ENCODE measurements around the gene PTMS. TPM values are rescaled to one million over a fixed set of nuclear protein-coding genes. Genes with fewer than 3 reads are reported as not detected.
"Not testable (repeated sequence)": the region's sequence is repeated elsewhere in the genome, so short reads cannot be mapped to it uniquely, and the experiment has no call there.

Gene PTMS
- total RNA-seq, 2 donors from 2014 or later, result 71.3 to 161 TPM

DNA sequence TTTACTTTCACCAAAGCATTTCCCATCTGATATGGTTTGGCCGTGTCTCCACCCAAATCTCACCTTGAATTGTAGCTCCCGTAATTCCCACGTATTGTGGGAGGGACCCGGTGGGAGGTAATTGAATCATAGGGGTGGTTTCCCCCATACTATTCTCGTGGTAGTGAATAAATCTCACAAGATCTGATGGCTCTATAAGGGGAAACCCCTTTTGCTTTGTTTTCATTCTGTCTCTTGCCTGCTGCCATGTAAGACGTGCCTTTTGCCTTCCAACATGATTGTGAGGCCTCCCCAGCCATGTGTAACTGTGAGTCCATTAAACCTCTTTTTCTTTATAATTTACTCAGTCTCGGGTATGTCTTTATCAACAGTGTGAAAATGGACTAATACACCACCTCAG lies 22.9 kb upstream of the PTMS start:
- H3K4me1 Mint-ChIP-seq, result peaks cover 39% of the 10 kb centered on the region
- H3K9me3 Mint-ChIP-seq, H3K27me3 Mint-ChIP-seq: not testable (repeated sequence)
- H3K36me3 Mint-ChIP-seq (ENCODE audit: low read depth), result peaks cover 54% of the 10 kb centered on the region
- peak; percentile 60 for ATAC-seq (replicated peaks)
- peak overlapping the region; percentile 89 for H3K27ac Mint-ChIP-seq
- peak overlapping the region; percentile 92 for H3K4me3 Mint-ChIP-seq

DNA sequence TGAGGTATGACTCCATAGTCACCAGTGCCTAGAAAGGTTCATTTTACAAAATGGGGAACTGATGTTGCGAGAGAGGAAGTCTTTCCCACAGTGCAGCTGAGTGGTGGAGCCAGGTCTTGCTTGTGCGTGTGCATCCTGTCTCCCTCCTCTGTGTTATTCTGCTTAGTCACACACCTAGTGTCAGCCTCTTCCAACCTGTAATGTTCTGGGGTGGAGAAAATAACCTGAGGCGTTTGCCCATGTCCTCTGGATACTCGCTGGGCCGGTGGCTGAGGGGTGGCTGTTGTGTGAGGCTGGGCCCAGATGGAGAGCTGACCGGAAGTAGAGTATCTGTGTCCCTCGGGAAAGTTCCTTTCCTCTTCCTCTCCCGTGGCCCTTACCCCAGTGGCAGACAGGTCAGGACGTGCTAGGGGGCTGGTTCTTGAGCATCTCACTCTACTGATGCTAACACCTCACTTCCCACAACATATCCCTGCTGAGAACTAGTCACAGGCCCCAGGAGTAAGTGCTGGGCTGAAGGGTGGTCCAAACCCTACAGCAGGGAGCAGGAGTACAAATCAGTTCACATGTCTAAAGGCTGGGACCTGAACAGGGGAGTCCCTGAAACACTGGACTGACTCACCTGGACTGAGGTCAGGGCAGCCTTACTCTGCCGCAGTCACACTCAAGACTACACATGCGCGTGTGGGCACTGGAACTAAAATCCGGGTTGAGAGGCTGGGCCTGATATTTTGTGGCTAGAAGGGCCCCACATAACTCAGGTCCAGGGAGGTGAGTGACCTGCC lies 20.2 kb upstream of the PTMS start:
- Mint-ChIP-seq H3K27ac (peak overlapping the region; percentile 98), H3K27me3 (no peaks in the 10 kb centered on the region), H3K4me3 (peak overlapping the region; percentile 92), H3K9me3 (no peaks in the 10 kb centered on the region), H3K36me3 (ENCODE audit: low read depth) (peaks cover 80% of the 10 kb centered on the region), H3K4me1 (peaks cover 46% of the 10 kb centered on the region)
- peak; percentile 68 for ATAC-seq (replicated peaks)

DNA sequence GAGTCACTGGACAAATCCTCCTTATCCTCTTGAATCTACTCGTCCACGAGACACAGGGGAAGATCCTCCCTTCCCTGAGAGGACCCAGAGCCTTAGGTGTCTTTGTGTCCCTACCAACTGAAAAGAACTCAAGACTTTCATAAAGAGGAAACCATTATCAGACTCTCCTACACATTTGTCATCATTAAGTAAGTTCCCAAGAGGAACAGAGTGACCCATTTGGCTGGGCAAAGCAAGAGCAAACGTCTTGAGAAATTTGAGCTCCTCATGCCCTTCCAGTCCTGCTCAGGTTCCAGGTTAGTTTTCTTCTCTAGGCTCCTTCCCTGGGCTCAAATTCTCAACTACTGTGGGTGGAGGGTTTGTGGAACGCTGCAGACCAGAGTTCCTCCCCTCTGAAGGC lies 18.9 kb upstream of the PTMS start:
- H3K36me3 Mint-ChIP-seq (ENCODE audit: low read depth), result peaks cover 93% of the 10 kb centered on the region
- peak overlapping the region; percentile 92 for H3K4me3 Mint-ChIP-seq
- ATAC-seq (replicated peaks), result no peak
- H3K27ac Mint-ChIP-seq, result peak overlapping the region; percentile 67
- peaks cover 46% of the 10 kb centered on the region for H3K4me1 Mint-ChIP-seq
- H3K9me3 Mint-ChIP-seq, result no peaks in the 10 kb centered on the region
- no peaks in the 10 kb centered on the region for H3K27me3 Mint-ChIP-seq

DNA sequence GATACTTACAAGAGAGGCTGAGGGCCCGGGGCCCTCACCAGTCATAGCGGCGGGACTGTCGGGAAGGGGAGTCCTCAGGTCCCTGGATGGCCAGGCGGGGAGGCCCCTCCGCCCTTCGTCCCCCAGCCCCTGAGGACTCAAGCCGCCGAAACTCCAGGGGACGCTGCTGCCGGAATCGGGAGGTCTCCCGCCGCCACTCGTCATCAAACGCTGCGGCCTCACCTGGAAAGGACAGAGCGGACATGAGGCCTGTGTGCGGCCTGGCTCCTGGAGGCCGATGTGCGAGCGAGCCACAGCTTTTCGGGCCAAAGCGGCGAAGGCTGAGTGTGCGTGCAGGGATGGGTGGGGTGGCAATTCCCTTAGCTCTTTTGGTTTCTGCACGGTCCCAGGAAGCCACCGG lies 17.4 kb upstream of the PTMS start:
- Mint-ChIP-seq H3K27ac (no peak overlapping the region), H3K4me1 (peaks cover 36% of the 10 kb centered on the region), H3K36me3 (ENCODE audit: low read depth) (peaks cover 98% of the 10 kb centered on the region), H3K4me3 (no peak overlapping the region), H3K9me3 (no peaks in the 10 kb centered on the region), H3K27me3 (no peaks in the 10 kb centered on the region)
- no peak for ATAC-seq (replicated peaks)

DNA sequence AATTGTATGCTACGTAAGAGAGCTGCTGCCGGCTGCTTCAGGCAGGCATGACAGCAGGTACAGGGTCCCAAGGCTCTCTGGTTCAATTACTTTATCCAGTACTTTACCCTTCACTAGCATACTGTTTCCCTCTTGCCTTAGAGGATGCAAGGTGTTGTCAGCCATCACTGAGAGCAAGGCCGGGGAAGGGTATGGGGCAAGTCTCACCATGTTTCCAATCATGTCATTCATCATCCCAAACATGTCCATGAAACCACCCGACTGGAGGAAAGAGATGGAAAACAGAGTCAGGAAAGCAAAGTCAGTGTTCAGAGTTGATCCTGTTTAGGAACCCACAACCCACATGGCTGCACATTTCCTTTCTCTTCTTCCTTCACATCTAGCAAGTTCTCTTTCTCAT lies 15.7 kb upstream of the PTMS start:
- ATAC-seq (replicated peaks), result no peak
- Mint-ChIP-seq H3K4me1 (peaks cover 33% of the 10 kb centered on the region), H3K27me3 (no peaks in the 10 kb centered on the region), H3K4me3 (peak overlapping the region; percentile 91), H3K36me3 (ENCODE audit: low read depth) (peaks cover 81% of the 10 kb centered on the region), H3K9me3 (no peaks in the 10 kb centered on the region), H3K27ac (no peak overlapping the region)

DNA sequence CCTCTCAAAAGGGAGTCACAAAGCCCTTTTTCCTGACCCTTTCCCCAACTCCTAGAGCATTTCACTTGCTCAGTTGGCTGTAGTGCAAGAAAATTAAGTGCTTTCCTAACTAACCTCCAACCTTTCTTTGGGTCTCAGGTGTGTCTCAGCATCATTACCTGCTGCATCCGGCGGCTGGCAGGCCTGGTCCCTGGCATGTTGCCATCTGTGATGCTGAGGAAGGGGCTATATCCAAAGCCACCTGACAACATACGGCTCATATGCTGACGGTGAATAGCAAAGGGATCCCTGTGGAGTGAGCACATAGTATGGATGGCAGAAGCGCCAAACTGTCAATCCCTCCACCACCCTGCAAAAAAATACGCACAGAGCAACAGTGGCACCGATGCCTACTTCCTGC lies 14.4 kb upstream of the PTMS start:
- Mint-ChIP-seq H3K36me3 (ENCODE audit: low read depth) (peaks cover 68% of the 10 kb centered on the region), H3K4me1 (peaks cover 26% of the 10 kb centered on the region), H3K27me3 (no peaks in the 10 kb centered on the region), H3K27ac (peak overlapping the region; percentile 96), H3K9me3 (no peaks in the 10 kb centered on the region), H3K4me3 (peak overlapping the region; percentile 91)
- ATAC-seq (replicated peaks), result no peak

DNA sequence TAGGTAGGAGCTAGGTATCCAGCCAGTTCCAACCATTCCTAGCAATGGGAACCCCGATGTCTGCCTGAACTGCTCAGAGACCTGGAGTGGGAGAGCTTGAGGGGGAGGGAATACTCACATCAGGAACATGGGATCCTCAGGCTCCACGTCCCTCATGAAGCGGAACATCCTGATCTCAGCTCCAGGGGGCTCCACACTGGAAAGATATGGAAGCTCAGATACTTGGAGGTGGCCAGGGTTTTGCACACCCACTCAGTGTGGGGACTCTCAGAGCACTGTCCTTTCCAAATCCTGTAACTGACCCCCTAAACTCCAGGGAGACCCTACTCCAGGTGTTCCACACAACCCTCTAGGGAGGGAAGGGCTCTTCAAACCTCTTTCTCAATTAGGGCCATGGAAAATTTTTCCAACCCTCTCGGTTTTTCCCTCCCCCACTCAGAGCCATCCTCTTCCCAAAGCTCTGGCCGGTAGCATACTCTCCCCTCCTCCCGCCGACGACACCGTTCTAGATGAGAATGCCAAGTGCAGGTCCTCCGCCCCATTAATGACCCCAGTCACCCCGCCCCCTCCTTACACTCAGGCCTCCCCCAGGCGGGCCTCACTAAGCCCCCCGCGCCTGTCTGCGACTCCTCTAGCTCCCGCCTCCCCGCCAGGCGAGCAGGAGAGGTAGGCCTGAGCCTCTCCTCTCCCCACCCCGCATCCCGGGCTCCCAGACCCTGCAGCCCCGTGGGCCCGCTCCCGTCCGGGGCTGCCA lies 13.8 kb upstream of the PTMS start:
- H3K4me3 Mint-ChIP-seq, result peak overlapping the region; percentile 91
- ATAC-seq (replicated peaks), result peak; percentile 0
- peak overlapping the region; percentile 96 for H3K27ac Mint-ChIP-seq

DNA sequence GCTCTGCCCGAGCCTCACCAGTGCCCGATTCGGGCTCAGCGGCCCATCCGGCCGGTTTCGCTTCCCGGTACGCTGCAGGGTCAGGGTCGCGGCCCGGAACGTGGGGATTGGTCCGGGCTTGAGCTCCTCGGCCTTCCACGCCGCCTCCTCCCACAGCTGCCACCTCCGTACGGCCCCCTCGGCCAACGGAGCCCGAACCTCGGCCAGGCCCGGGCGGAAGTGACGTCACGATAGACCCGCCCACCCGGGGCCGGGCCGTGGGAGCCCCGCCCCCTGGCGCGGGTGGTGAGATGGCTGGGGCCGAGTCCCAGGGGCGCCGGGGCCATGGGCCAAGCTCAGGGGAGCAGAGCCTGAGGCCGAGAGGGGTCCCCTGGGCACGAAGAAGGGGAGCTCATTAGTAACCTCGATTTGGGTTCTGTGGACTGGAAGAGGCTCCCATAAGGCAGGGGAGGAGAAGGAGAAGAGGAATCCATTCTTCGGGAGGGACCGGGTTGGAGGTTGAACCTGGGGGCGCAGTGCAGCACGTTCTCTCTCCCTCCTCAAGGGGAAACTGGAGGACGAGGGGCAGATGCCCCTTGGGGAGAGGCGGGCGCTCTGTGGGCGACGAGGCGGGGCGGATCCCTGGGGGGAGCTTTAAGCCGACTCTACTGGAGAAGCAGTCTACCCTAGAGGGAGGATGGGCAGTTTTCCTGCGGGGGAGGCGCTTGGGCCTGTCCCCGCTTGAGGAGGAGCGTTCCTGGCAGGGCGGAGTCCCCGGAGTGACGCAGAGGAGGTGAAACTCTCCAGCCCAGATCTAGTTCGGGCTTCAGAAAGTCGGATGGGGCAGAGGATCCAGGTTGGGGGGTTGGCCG lies 13.0 kb upstream of the PTMS start, which contains the start of gene MLF2:
MLF2 (minus strand) TSS at position 221 of the 851 bp plus-strand sequence. CDS start 807 bp downstream, outside the sequence.
- peaks cover 54% of the 10 kb centered on the region for H3K36me3 Mint-ChIP-seq (ENCODE audit: low read depth)
- H3K27me3 Mint-ChIP-seq, result no peaks in the 10 kb centered on the region
- H3K4me3 Mint-ChIP-seq, result peak within 1 kb of the TSS; percentile 91
- H3K4me1 Mint-ChIP-seq, result peaks cover 17% of the 10 kb centered on the region
- H3K9me3 Mint-ChIP-seq, result no peaks in the 10 kb centered on the region
- H3K27ac Mint-ChIP-seq, result peak within 1 kb of the TSS; percentile 96
- peak; percentile 95 for ATAC-seq (replicated peaks)

More for the DNA sequence above, 13.8 kb upstream of the PTMS start:
- Mint-ChIP-seq H3K9me3 (no peaks in the 10 kb centered on the region), H3K27me3 (no peaks in the 10 kb centered on the region), H3K4me1 (peaks cover 25% of the 10 kb centered on the region), H3K36me3 (ENCODE audit: low read depth) (peaks cover 62% of the 10 kb centered on the region)

DNA sequence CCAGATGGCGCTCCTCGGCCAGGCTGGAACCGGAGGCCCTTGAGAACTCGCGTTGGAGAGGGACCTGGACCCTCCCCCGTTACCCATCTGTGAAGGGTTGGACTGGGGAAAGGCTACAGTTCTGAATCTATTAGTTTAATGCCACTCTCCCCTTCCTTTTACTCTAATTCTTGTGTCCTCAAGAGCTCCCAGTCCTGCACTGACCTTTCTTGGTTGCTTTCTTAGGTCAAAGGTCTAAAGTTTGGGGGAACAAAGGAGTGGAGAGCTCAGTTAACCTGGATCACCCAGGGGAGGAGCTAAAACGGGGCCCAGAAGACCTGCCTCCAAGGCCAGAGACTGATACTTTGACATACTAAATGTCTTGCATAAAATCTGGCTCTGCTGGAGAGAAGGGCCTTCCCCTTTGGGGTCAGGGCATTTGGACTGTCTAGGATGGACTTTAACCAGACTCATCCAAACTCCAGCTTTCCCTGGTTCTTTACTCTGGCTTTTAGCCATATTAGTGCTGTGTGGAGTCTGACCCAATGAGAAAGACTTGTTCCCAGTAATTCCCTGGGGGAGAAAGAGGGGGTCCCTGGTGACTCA lies 12.3 kb upstream of the PTMS start:
- H3K36me3 Mint-ChIP-seq (ENCODE audit: low read depth), result peaks cover 47% of the 10 kb centered on the region
- peaks cover 20% of the 10 kb centered on the region for H3K4me1 Mint-ChIP-seq
- no peaks in the 10 kb centered on the region for H3K9me3 Mint-ChIP-seq
- peak overlapping the region; percentile 96 for H3K27ac Mint-ChIP-seq
- H3K4me3 Mint-ChIP-seq, result peak overlapping the region; percentile 91
- H3K27me3 Mint-ChIP-seq, result no peaks in the 10 kb centered on the region
- no peak for ATAC-seq (replicated peaks)

DNA sequence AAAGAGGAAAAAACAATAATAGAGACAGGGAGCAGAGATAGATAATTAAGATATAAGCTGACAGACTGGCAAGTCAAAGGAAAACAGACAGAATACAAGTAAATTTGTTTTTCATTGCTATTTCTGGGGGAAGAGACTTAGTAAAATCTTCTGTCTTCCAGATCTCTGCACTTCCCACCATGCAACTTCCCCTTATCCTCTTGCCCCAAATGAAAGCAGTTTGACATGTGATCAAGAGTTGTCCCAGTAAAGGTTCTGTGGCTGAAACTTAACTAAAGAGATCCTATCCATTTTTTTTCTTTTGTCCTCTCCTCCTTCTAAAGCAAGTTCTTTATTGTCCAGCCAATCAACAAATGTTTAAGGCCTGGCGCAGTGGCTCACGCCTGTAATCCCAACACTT lies 11.8 kb upstream of the PTMS start:
- H3K4me3 Mint-ChIP-seq, result peak overlapping the region; percentile 91
- H3K27ac Mint-ChIP-seq, result no peak overlapping the region
- H3K27me3 Mint-ChIP-seq, result no peaks in the 10 kb centered on the region
- H3K36me3 Mint-ChIP-seq (ENCODE audit: low read depth), result peaks cover 42% of the 10 kb centered on the region
- H3K9me3 Mint-ChIP-seq, result no peaks in the 10 kb centered on the region
- no peak for ATAC-seq (replicated peaks)
- H3K4me1 Mint-ChIP-seq, result peaks cover 20% of the 10 kb centered on the region

DNA sequence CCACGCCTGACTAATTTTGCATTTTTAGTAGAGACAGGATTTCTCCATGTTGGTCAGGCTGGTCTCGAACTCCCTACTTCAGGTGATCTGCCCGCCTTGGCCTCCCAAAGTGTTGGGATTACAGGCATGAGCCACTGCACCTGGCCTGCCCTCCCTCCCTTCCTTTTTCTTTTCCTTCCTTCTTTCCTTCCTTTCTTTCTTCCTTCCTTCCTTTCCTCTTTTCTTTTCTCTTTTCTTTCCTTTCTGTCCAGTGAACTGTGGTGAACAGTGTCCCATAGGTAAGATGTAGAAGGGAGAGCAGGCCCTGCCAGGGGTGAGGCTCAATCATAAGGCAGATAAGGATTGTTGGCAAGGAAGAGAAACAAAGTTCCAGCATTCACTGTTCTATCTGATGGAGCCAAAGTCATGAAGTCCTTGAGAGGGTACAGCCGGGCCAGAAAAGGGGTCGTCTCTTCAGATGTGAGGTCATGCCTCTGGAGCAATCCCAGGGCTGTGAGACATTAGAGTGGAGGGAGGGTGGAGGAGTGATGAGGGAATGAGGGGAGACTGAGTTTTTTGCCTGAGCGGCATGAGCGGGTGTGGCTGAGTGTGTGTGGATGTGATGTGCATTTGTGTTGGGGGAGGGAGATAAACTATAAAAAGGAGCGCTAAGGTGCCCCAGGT lies 9.0 kb upstream of the PTMS start:
- no peak for ATAC-seq (replicated peaks)
- Mint-ChIP-seq H3K36me3 (ENCODE audit: low read depth) (peaks cover 14% of the 10 kb centered on the region), H3K9me3 (no peaks in the 10 kb centered on the region), H3K27me3 (no peaks in the 10 kb centered on the region), H3K27ac (no peak overlapping the region), H3K4me1 (peaks cover 13% of the 10 kb centered on the region), H3K4me3 (no peak overlapping the region)

DNA sequence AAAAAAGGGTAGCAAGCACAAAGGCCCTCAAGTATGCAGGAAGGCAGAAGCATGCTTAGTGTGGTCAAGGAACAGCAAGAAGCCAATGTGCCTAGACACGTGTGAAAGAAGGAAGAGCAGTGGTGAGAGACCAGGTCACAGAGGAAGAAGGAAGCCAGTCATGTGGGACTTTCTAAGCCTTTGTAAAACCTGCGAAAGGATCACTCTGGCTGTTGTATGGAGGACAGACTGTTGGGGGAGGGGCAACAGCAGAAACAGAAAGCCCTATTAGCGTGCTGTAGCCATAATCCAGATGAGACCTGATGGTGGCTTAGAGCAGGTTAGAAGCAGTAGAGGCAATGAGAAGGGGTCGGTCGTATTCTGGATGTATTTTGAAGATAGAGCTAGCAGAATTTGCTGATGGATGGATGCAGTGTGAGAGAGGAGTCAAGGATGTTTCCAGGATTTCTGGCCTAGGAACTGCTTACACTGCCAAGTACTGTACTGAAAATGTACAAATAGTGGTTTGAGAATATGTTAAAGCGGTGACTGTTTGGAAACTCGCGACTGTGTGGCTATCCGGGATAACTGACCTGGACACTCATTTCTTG lies 7.6 kb upstream of the PTMS start:
- H3K9me3 Mint-ChIP-seq, result no peaks in the 10 kb centered on the region
- peaks cover 12% of the 10 kb centered on the region for H3K4me1 Mint-ChIP-seq
- no peaks in the 10 kb centered on the region for H3K36me3 Mint-ChIP-seq (ENCODE audit: low read depth)
- ATAC-seq (replicated peaks), result peak; percentile 6
- H3K27ac Mint-ChIP-seq, result no peak overlapping the region
- no peak overlapping the region for H3K4me3 Mint-ChIP-seq
- no peaks in the 10 kb centered on the region for H3K27me3 Mint-ChIP-seq

DNA sequence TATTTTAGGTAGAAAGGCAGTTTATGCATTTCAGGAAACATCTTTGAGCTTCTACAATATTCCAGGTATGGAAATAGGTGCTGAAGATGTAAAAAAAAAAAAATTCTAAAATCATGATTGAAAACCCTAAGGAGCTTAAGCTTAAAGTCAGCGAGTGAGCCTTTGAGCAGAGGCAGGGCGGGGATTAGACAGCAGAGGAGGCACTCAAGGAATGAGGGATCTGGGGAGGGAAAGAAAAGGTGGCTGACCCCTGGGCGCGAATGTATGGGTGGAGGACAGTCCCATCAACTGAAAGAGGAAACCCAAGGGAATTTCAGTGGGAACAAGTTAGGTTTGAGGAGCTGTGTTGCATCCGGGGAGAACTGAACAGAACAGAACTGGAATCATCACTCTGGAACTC lies 6.4 kb upstream of the PTMS start:
- H3K36me3 Mint-ChIP-seq (ENCODE audit: low read depth), result no peaks in the 10 kb centered on the region
- no peak overlapping the region for H3K4me3 Mint-ChIP-seq
- peaks cover 7% of the 10 kb centered on the region for H3K27me3 Mint-ChIP-seq
- no peak for ATAC-seq (replicated peaks)
- H3K27ac Mint-ChIP-seq, result no peak overlapping the region
- H3K4me1 Mint-ChIP-seq, result peaks cover 14% of the 10 kb centered on the region
- H3K9me3 Mint-ChIP-seq, result no peaks in the 10 kb centered on the region

All from activated T-helper 17 cell treated with anti-CD3 and anti-CD28 coated beads, Interleukin-2, amount 50 U/mL, for 72 hours (primary cell).